Measurements from ENCODE around the gene COL13A1.

COL13A1 gene

DNA sequence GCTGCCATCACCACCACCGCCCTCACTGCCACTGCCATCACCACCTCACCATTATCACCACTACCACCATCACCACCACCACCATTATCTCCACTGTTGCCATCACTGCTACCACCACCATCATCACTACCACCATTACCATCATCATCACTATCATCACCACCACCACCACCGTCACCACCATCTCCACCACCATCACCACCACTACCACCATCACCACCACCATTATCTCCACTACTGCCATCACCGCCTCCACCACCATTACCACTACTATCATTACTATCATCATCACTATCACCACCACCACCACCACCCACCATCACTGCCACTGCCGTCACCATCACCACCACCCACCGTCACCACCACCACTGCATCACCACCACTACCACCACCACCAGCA lies 9.9 kb upstream of the COL13A1 start:
- DNase-seq (ENCODE audit: low read depth in 1 of 2, low spot score in 1 of 2) = no peak

DNA sequence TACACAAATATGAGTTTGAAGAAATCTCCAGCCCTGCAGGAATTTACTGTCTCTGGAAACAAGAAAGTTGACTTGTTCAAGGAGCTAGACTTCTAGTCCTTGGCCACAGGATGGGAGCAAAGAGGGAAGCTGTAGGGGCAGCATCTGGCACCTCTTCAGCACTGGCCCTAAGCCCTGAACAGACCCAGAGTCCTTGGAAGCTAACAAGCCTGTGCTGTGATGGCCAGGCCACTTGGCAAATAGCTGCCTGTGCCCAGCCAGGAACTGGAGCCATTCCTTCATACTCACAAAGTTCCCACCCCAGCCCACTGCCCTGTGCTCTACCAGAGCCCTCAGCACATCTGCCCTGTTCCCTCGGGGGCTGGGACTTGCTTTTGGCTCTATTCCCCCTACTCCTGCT lies 9.4 kb upstream of the COL13A1 start:
- DNase-seq (ENCODE audit: low read depth in 1 of 2, low spot score in 1 of 2) = no peak

- no peak for DNase-seq (ENCODE audit: low read depth in 1 of 2, low spot score in 1 of 2)
Observed at GRCh38 chr10:69794673-69795072, 7.0 kb upstream of the COL13A1 start.

GRCh38 chr10:69795242-69795934 lies 6.3 kb upstream of the COL13A1 start:
- DNase-seq (ENCODE audit: low read depth in 1 of 2, low spot score in 1 of 2) = no peak

GRCh38 chr10:69797959-69798358 lies 3.7 kb upstream of the COL13A1 start:
- no peak for DNase-seq (ENCODE audit: low read depth in 1 of 2, low spot score in 1 of 2)

- DNase-seq (ENCODE audit: low read depth in 1 of 2, low spot score in 1 of 2) = no peak
Observed at GRCh38 chr10:69800109-69800508, 1.6 kb upstream of the COL13A1 start.

DNA sequence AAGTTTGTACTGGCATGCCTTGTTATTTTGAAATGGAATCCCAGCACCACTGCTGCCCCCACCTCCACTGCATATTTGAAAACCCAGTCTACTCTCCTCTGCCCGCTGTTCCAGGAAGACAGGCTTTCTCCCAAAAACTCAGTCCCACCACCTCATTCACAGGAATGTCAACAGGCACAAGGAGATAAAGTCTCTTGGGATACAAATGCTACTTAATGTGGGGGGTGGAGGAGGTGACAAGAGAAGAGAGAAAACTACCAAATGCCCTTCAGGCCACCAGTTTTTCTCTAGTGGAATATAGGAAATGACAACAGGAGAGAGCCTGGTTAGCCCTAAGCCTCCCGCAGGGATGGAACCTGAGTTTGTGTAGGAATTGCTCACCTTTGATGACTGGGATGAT lies 1.0 kb upstream of the COL13A1 start:
- DNase-seq (ENCODE audit: low read depth in 1 of 2, low spot score in 1 of 2) = no peak

- no peak for DNase-seq (ENCODE audit: low read depth in 1 of 2, low spot score in 1 of 2)
Observed at GRCh38 chr10:69801094-69801433, 642 bp upstream of the COL13A1 start.

- DNase-seq (ENCODE audit: low read depth in 1 of 2, low spot score in 1 of 2) = no peak
Observed at GRCh38 chr10:69802424-69803161, 887 bp downstream of the COL13A1 start.

GRCh38 chr10:69803809-69804208 lies 2.1 kb downstream of the COL13A1 start:
- no peak for DNase-seq (ENCODE audit: low read depth in 1 of 2, low spot score in 1 of 2)

DNA sequence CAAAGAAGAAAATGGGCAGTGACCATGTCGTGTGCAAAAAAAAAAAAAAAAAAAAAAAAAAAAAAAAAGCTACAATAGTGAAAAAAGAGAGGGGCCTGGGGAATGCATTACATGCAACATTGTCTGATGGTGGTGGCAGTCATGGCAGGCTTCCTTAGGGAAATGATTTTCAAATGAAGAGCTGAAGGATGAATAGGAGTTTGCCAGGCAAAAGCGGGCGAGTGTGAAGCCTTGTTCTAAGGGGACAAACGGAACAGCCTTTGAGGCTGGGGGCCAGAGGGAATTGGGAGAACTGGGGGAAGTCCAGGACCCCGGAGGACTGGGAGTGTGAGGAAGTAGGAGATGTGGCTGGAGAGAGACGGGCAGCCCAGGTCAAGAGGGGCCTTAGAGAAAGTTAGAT lies 3.1 kb downstream of the COL13A1 start:
- no peak for DNase-seq (ENCODE audit: low read depth in 1 of 2, low spot score in 1 of 2)

GRCh38 chr10:69807122-69807521 lies 5.4 kb downstream of the COL13A1 start:
- DNase-seq (ENCODE audit: low read depth in 1 of 2, low spot score in 1 of 2) = no peak

- no peak for DNase-seq (ENCODE audit: low read depth in 1 of 2, low spot score in 1 of 2)
Observed at GRCh38 chr10:69807696-69808095, 6.0 kb downstream of the COL13A1 start.

DNA sequence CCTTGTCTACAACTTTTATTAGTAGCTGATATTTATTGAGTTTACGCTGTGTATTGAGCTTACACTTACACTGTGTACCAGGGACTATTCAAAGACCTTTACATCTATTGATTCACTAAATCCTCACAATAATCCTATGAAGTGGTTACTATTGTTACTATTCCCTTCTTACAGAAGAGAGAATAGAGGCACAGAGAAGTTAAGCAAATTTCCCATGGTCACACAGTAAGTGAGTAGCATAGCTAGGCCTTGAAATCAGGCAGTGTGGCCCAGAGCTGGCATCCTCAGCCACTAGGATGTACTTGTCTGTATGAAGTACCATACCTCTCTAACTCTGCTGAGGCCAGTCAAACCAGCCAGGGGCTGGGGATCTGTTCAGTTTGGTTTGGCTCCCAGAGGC lies 7.6 kb downstream of the COL13A1 start:
- DNase-seq (ENCODE audit: low read depth in 1 of 2, low spot score in 1 of 2) = no peak

DNA sequence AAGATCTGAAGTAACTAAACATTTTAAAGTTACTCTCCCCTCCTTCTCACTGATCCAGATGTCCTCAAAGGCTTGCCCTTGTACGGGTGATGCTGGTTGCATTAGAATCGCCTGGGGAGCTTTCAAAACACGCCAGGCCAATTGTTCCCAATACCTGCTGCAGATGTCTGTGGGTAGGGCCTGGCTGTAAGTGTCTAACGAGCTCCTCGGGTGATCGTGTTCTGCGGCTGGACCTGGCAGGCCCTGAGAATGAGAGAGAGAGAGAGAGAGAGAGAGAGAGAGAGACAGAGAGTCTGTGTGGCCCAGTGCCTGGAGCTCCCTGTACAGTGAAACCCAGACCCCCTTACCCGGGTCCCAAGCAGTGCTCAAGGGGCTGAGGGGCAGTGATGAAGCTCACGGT lies 8.4 kb downstream of the COL13A1 start:
- DNase-seq (ENCODE audit: low read depth in 1 of 2, low spot score in 1 of 2) = no peak

GRCh38 chr10:69810675-69811397 lies 9.1 kb downstream of the COL13A1 start:
- no peak for DNase-seq (ENCODE audit: low read depth in 1 of 2, low spot score in 1 of 2)

- DNase-seq (ENCODE audit: low read depth in 1 of 2, low spot score in 1 of 2) = no peak
Observed at GRCh38 chr10:69813632-69814031, 11.9 kb downstream of the COL13A1 start.

GRCh38 chr10:69814251-69814650 lies 12.5 kb downstream of the COL13A1 start:
- no peak for DNase-seq (ENCODE audit: low read depth in 1 of 2, low spot score in 1 of 2)

DNA sequence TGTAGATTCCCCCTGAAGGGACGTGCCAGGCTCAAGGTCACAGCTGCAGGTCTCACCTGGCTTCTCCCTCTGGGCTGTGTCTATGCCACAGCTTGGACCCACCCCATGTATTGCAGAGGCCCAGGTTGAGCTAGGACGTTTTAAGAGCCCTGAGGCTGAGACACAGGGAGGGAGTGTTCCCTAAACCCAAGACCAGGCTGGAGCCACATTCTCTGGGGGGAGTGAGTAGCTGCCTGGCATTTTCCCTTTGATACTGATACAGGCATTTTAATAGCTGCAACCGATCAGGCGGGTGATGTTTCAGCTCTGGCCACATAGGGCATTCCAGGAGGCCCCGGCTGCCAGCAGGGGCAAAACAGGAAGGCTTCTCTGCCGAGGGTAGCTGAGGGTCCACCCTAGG lies 13.4 kb downstream of the COL13A1 start:
- DNase-seq (ENCODE audit: low read depth in 1 of 2, low spot score in 1 of 2) = no peak

- DNase-seq (ENCODE audit: low read depth in 1 of 2, low spot score in 1 of 2) = no peak
Observed at GRCh38 chr10:69816521-69816920, 14.8 kb downstream of the COL13A1 start.

DNA sequence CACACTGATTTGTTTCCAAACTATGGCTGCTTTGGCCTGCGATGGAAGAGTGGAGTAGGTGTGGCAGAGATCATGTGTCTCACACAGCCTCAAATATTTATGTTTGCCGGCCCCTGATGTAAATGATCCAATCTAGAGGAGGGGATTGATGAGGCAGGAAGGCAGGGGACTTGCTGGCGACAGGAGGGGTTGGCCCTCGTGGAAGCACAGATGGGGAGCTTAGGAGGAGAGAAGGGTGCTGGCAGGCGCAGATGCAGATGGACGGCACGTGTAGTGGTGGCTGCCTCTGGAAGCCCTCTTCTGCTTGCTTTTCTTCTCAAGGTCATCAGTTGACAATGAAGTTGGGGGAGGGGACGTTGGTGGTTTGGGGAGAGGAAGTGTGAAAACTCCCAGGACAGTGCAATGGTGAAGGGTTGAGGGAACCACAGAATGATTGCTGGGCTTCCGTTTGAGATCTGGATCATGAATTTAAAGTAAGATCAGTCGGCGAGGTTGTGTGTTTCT lies 15.4 kb downstream of the COL13A1 start:
- DNase-seq (ENCODE audit: low read depth in 1 of 2, low spot score in 1 of 2) = no peak

- DNase-seq (ENCODE audit: low read depth in 1 of 2, low spot score in 1 of 2) = no peak
Observed at GRCh38 chr10:69818676-69819239, 17.1 kb downstream of the COL13A1 start.
